HCT116 (cell line): ENCODE data around the gene NT5E. TPM values are rescaled to one million over a fixed set of nuclear protein-coding genes. Genes with fewer than 3 reads are reported as not detected.
A peak's percentile ranks its signal among the peaks of the same experiment; 100 is the strongest.

Experiments used
- ATAC-seq: fragments of 200-7000 bp; cut with Tn5 transposase; 2 replicates; pipeline ENCODE4 v1.9.1; 2020; ENCODE audit warnings: mild to moderate bottlenecking, moderate library complexity
- BruUV-seq: library from RNA; stranded (reverse); fragments of 400-500 nt; replicated peaks from 2 replicates; lab custom pipeline; 2021; lab: Mats Ljungman, UMichigan
- CTCF ChIA-PET: fragments of 300-600 bp; sonication (Branson Sonifier 250); formaldehyde crosslinking; loops from one replicate; lab custom pipeline; 2021; ENCODE audit warnings: antibody characterized with exemption; lab: Charles Lee
- POLR2A ChIA-PET: fragments of 300-600, 350-600 bp; sonication (Branson Sonifier 250); formaldehyde crosslinking; loops from one replicate; lab custom pipeline; 2021; ENCODE audit warnings: antibody characterized with exemption; lab: Charles Lee
- RAD21 ChIA-PET, 2 experiments: fragments of 300-600 bp; sonication (Branson Sonifier 250); formaldehyde crosslinking; loops; one replicate each; lab custom pipeline; 2023; ENCODE audit warnings: low total read pairs in 2 of 2; ENCODE audit not compliant: uncharacterized antibody in 2 of 2, unreplicated experiment in 2 of 2, low non-redundant PET in 1 of 2; lab: Charles Lee
- DNase-seq: peaks from one replicate; pipeline ENCODE4 v3.0.0-alpha.2; 2010; ENCODE audit warnings: low read depth, low spot score
- H2AFZ ChIP-seq: fragments of 200-600 bp; shearing (Covaris generic), sonication (generic); 2 replicates; pipeline ENCODE4 v1.6.1; 2017; ENCODE audit warnings: low read depth, mixed run types, mixed read lengths, antibody characterized with exemption, low read length; ENCODE audit not compliant: poor library complexity, severe bottlenecking
- H3K27ac ChIP-seq: 2 replicates; pipeline ENCODE4 v1.5.1; 2012; ENCODE audit warnings: low read depth, low read length
- H3K27me3 ChIP-seq: fragments of 200-600 bp; sonication (generic); 2 replicates; pipeline ENCODE4 v1.6.1; 2016; ENCODE audit warnings: mixed run types, low read length, mixed read lengths; ENCODE audit not compliant: insufficient read depth
- H3K36me3 ChIP-seq, 2 experiments: fragments of 200-500 bp in 1 of 2; fragments of 200-600 bp in 1 of 2; sonication (Bioruptor generic) in 1 of 2; sonication (generic) in 1 of 2; 2 replicates each; pipeline versions ENCODE4 v1.5.1 to v1.6.1; 2014 to 2016; ENCODE audit warnings: low read length in 2 of 2, inconsistent platforms in 1 of 2, mixed read lengths in 1 of 2, mixed run types in 1 of 2; ENCODE audit not compliant: insufficient read depth in 2 of 2, control insufficient read depth in 1 of 2
- H3K4me1 ChIP-seq, 2 experiments: fragments of 200-600 bp in 1 of 2; sonication (generic) in 1 of 2; 2 replicates each; pipeline versions ENCODE4 v1.5.1 to v1.6.1; 2012 to 2017; ENCODE audit warnings: low read length in 2 of 2, inconsistent platforms in 1 of 2, mild to moderate bottlenecking in 1 of 2, mixed read lengths in 1 of 2, mixed run types in 1 of 2, moderate library complexity in 1 of 2; ENCODE audit not compliant: insufficient read depth in 2 of 2, control insufficient read depth in 1 of 2
- H3K4me2 ChIP-seq: fragments of 200-600 bp; sonication (generic); 2 replicates; pipeline ENCODE4 v1.6.1; 2017; ENCODE audit warnings: mixed run types, low read length, mixed read lengths
- H3K4me3 ChIP-seq, 2 experiments: fragments of 200-600 bp in 1 of 2; sonication (generic) in 1 of 2; replicated peaks in 1 of 2; 2 replicates each; pipeline ENCODE4 v1.5.1; 2011 to 2016; ENCODE audit warnings: low read length in 2 of 2, control low read depth in 1 of 2, low read depth in 1 of 2, mild to moderate bottlenecking in 1 of 2, mixed read lengths in 1 of 2, mixed run types in 1 of 2
- H3K79me2 ChIP-seq: fragments of 200-600 bp; sonication (generic); 2 replicates; pipeline ENCODE4 v1.6.1; 2017; ENCODE audit warnings: mild to moderate bottlenecking, mixed run types, low read length, moderate library complexity, mixed read lengths; ENCODE audit not compliant: insufficient read depth
- H3K9ac ChIP-seq: fragments of 200-600 bp; sonication (generic); 2 replicates; pipeline ENCODE4 v1.6.1; 2016; ENCODE audit warnings: low read length, mixed read lengths
- H3K9me2 ChIP-seq: fragments of 200-600 bp; sonication (generic), shearing (Covaris generic); 2 replicates; pipeline ENCODE4 v1.6.1; 2017; ENCODE audit warnings: mixed run types, mild to moderate bottlenecking, moderate library complexity; ENCODE audit not compliant: insufficient read depth
- H3K9me3 ChIP-seq, 2 experiments: fragments of 200-500 bp in 1 of 2; fragments of 200-600 bp in 1 of 2; sonication (Bioruptor generic) in 1 of 2; sonication (generic) in 1 of 2; 2 replicates each; pipeline ENCODE4 v1.6.1; 2014 to 2017; ENCODE audit warnings: low read length in 2 of 2, mixed read lengths in 2 of 2, inconsistent platforms in 1 of 2, low read depth in 1 of 2, mild to moderate bottlenecking in 1 of 2, mixed run types in 1 of 2, moderate library complexity in 1 of 2; ENCODE audit not compliant: control insufficient read depth in 1 of 2, insufficient read depth in 1 of 2
- H4K20me1 ChIP-seq: fragments of 200-600 bp; sonication (generic), shearing (Covaris generic); 2 replicates; pipeline ENCODE4 v1.6.1; 2017; ENCODE audit warnings: mixed run types, mild to moderate bottlenecking, moderate library complexity; ENCODE audit not compliant: insufficient read depth
- CEBPB ChIP-seq: IDR thresholded peaks from 2 replicates; pipeline ENCODE4 v1.6.1; 2012; ENCODE audit warnings: low read depth
- POLR2A ChIP-seq: IDR thresholded peaks from 2 replicates; pipeline ENCODE4 v1.7.0; 2011; ENCODE audit warnings: borderline replicate concordance; ENCODE audit not compliant: insufficient read depth, insufficient read length; ENCODE audit errors: extremely low read depth
- REST ChIP-seq: IDR thresholded peaks from 2 replicates; pipeline ENCODE4 v1.6.1; 2012; ENCODE audit warnings: low read depth
- intact Hi-C: fragments of 100-400 bp; cut with micrococcal nuclease; formaldehyde crosslinking; loops from 2 replicates; pipeline ENCODE4 v1.10.0; 2022
- total RNA-seq: library from RNA; stranded (reverse); gene quantifications from one replicate; pipeline ENCODE4 v1.2.1, GENCODE V29; 2021; ENCODE audit not compliant: unreplicated experiment

NT5E gene
- total RNA-seq, 1 experiment from 2014 or later, result 68.2 TPM

DNA sequence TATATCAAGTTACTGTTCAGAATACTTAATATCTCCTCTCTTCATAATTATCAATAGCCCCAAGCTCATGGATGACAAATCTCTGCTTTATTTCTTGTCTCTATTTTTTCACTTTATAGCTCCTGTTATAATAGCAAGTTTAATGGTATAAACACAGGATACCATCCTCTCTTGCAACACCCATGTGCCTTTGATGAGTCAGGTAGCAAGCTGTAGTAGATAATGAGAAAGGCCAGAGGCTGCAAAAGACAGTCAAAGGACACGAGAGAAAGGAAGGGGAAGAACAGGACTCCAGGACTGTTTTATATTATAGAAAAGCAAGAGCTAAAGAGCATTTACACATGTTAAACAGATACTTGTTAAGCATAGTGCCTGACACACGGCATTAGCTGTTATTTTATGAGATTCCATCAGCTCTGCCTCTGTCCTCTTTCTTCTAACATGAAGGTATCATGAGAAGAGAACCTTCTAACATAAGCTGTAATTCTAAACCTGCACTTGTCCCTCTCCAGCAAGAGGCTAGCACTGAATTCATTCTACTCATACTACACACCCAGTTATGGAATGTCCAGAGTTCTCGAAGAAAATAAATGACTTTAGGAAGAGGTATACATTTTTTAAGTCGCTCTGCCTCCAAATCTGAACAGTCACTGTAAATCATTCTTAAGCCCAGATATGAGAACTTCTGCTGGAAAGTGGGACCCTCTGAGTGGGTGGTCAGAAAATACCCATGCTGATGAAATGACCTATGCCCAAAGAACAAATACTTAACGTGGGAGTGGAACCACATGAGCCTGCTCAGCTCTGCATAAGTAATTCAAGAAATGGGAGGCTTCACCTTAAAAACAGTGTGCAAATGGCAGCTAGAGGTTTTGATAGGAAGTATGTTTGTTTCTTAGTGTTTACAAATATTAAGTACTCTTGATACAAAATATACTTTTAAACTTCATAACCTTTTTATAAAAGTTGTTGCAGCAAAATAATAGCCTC is 45.0 kb downstream of the NT5E start:
- no peak for ATAC-seq
- ChIA-PET RAD21 (no interaction called here), POLR2A (interaction anchor here (1.0 kb wide), 1 partner anchor 31 kb away, joined by 4 read pairs; no protein-coding TSS in a partner anchor), CTCF (interaction anchor here (1.5 to 5.2 kb wide), 3 partner anchors 12 to 140 kb away, joined by 6 to 26 read pairs (median 7); no protein-coding TSS in a partner anchor)
- intact Hi-C loops, result no loop called here
- Histone ChIP-seq H3K36me3 (peaks cover 0 to 15% of the 10 kb centered on the region in 2 experiments; a peak in 2 of 4 replicates), H3K4me3 (no peak overlapping the region), H2AFZ (no peak overlapping the region), H4K20me1 (no peaks in the 10 kb centered on the region), H3K27ac (no peak overlapping the region), H3K9me2 (no peaks in the 10 kb centered on the region), H3K9me3 (no peaks in the 10 kb centered on the region), H3K9ac (no peak overlapping the region), H3K4me1 (peaks cover 42 to 44% of the 10 kb centered on the region in 2 experiments), H3K79me2 (no peaks in the 10 kb centered on the region), H3K27me3 (no peaks in the 10 kb centered on the region), H3K4me2 (peak overlapping the region; percentile 21)
- BruUV-seq, result TSS peak; percentile 45
- TF ChIP-seq CEBPB, result peak; percentile 80
- no peak for TF ChIP-seq POLR2A
- no peak for TF ChIP-seq REST
- no peak for DNase-seq
